Sigmoid colon (tissue), 4 donors: ENCODE results near the gene GRIK4.

Source experiments
- CTCF ChIP-seq, 4 experiments: fragments of 450-650 bp in 3 of 4; fragments of 200-600 bp in 1 of 4; IDR thresholded peaks; one replicate each; pipeline ENCODE4 v1.5.1; 2016 to 2019; ENCODE audit warnings: antibody characterized with exemption in 4 of 4, mild to moderate bottlenecking in 3 of 4, moderate library complexity in 2 of 4
- EP300 ChIP-seq, 4 donors: sonication (generic); formaldehyde crosslinking; IDR thresholded peaks; one replicate each; pipeline ENCODE4 v1.6.1; 2017; ENCODE audit warnings: antibody characterized with exemption in 4 of 4
- POLR2A ChIP-seq, 2 donors: fragments of 450-650 bp; IDR thresholded peaks; one replicate each; pipeline ENCODE4 v1.6.1; 2016; ENCODE audit warnings: antibody characterized with exemption in 2 of 2, mild to moderate bottlenecking in 2 of 2, moderate library complexity in 2 of 2
- POLR2AphosphoS5 ChIP-seq, 4 donors: sonication (generic); formaldehyde crosslinking; IDR thresholded peaks; one replicate each; pipeline ENCODE4 v1.6.1; 2017; ENCODE audit warnings: antibody characterized with exemption in 4 of 4

GRCh38 chr11:120612513-120613263, 101.1 kb downstream of the GRIK4 start:
- TF ChIP-seq CTCF (IDR thresholded peaks at IDR 0.05) (no peak), POLR2A (IDR thresholded peaks at IDR 0.05) (no peak), EP300 (IDR thresholded peaks at IDR 0.05) (no peak), POLR2AphosphoS5 (IDR thresholded peaks at IDR 0.05) (no peak)
